Body of pancreas (tissue), 4 donors: Measurements from ENCODE around the gene NUP214.

Experiments
- CTCF ChIP-seq, 7 experiments: fragments of 450-650 bp in 4 of 7; fragments of 200-600 bp in 3 of 7; sonication (generic) in 3 of 7; IDR thresholded peaks; one replicate each; pipeline ENCODE4 v1.5.1; 2016 to 2019; ENCODE audit warnings: antibody characterized with exemption in 7 of 7
- POLR2A ChIP-seq, 3 donors: fragments of 450-650 bp; IDR thresholded peaks; one replicate each; pipeline ENCODE4 v1.6.1; 2016; ENCODE audit warnings: antibody characterized with exemption in 3 of 3, mild to moderate bottlenecking in 2 of 3

DNA sequence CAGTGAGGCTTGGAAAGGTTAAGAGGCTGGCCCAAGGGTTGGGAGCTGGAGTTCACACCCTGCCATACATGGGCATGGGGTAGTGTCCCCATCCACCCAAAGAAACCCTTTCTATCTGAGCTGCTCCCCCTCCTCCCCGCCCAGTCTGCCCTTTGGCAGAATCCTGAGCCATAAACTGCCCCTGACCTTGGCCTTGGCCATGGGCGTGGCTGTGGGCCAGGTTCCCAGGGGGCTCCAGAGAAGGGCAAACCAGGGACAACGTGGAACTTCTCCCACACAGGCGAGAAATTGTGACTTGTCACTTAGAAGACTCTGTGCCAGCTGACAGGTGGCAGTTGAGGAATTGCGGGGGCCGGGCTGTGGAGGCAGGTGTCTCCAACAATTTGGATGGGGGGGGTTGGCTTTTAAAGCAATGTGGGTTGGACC is 146.1 kb downstream of the NUP214 start:
- TF ChIP-seq CTCF (IDR thresholded peaks at IDR 0.05), result no peak
- no peak for TF ChIP-seq POLR2A (IDR thresholded peaks at IDR 0.05)
